ENCODE data around the gene PAOX. TPM values are rescaled to one million over a fixed set of nuclear protein-coding genes. Genes with fewer than 3 reads are reported as not detected.
A peak's percentile ranks its signal among the peaks of the same experiment; 100 is the strongest.

The PAOX gene
- total and polyA plus RNA-seq, 9 of the 15 experiments (the other 6 are each of a cell fraction or from before 2014, with no cell fraction given), result 0.80 to 6.4 (median 2.6) TPM

DNA sequence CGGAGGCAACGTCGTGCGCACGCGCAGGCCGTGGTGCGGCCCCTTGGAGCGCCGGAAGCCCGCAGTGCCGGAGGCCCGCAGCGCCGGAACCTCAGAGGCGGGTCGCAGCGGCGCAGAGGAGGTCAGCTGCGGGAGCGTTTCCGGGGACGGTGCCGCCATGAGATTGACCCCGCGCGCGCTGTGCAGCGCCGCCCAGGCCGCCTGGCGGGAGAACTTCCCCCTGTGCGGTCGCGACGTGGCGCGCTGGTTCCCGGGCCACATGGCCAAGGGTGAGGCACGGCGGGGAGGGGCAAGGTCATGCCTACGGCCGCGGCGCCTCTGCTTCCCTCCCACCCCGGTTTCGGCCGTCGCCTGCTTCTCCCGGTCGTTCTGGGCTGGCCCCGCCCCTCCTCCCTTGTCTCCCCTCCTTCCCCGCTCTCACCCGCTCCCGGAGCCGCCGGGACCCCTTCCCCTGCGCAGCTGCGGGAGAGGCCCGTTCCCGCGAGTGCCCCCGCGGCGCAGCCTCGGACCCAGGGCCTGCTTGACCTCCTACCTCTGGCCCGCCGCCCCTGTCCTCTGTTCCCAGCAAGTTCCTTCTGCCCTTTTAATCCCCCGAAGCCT is 15.1 kb downstream of the PAOX start, which contains the start of gene MTG1:
Gene MTG1 (plus strand): TSS at position 94 of the 600 bp plus-strand sequence. CDS start 64 bp downstream, at position 158.
- Histone ChIP-seq H2AFZ (ENCODE audit: low read depth, low read length) (peak within 1 kb of the TSS; percentile 63), H3K9me3 (replicated peaks; ENCODE audit: control insufficient read depth, insufficient read depth, low read depth, low read length) (no peaks in the 10 kb centered on the region), H3K4me1 (replicated peaks in 1 of 2; ENCODE audit: control insufficient read depth in 2 of 2, insufficient read depth in 2 of 2, low read length in 2 of 2) (peaks cover 17 to 57% of the 10 kb centered on the region in 2 experiments), H3K4me2 (ENCODE audit: insufficient read depth, low read length) (peak within 1 kb of the TSS; percentile 87), H3K27me3 (ENCODE audit: control insufficient read depth in 2 of 2, insufficient read depth in 2 of 2, low read length in 2 of 2) (no peaks in the 10 kb centered on the region), H3K79me2 (ENCODE audit: control insufficient read depth, insufficient read depth, low read length) (peaks cover 20% of the 10 kb centered on the region), H4K20me1 (replicated peaks; ENCODE audit: control insufficient read depth, insufficient read depth, low read length) (no peaks in the 10 kb centered on the region), H3K9me1 (ENCODE audit: control insufficient read depth, insufficient read depth, low read length) (no peaks in the 10 kb centered on the region), H3K36me3 (ENCODE audit: control insufficient read depth, insufficient read depth, low read length) (peaks cover 28% of the 10 kb centered on the region; the same call in 1 of the 3 replicates), H3K27ac (ENCODE audit: extremely low read depth, low read depth, low read length) (peak within 1 kb of the TSS; percentile 98), H3K4me3 (peak within 1 kb of the TSS; percentile 66), H3K9ac (ENCODE audit: insufficient read depth in 1 of 2, low read depth in 2 of 2, low read length in 2 of 2) (peak within 1 kb of the TSS; percentile 90 to 99)
- ATAC-seq (peak; percentile 93), FAIRE-seq (no peak), DNase-seq (ENCODE audit: extremely low read depth in 1 of 4, low spot score in 3 of 4) (peak; percentile 90 to 96 (median 92))
- ChIA-PET CTCF (ENCODE audit: low intra/inter-chr PET ratio) (no interaction called here), POLR2A (no interaction called here)
- no TSS peak for BruUV-seq (replicated peaks)
- WGBS (ENCODE audit: insufficient coverage, low coverage, missing lambda C conversion rate), result under 1% methylated on average over 10 of the region's 69 CpGs
- in situ Hi-C loops (cut with MboI), result no loop called here
- intact Hi-C loops (cut with micrococcal nuclease), result loop anchor here (5.0 to 10.0 kb wide), 2 partner anchors 37 to 69 kb away; partner anchors contain the start of gene FUOM
- no peak for TF ChIP-seq U2AF2 (optimal IDR thresholded peaks at IDR 0.05; ENCODE audit: low read depth, low read length)
- no peak for TF ChIP-seq FOXM1 (IDR thresholded peaks at IDR 0.05; ENCODE audit: low read depth)
- peak; percentile 87 for TF ChIP-seq FOXM1 (CRISPR knock-in tag; IDR thresholded peaks at IDR 0.05; ENCODE audit: low read depth)
- TF ChIP-seq U2AF1 (optimal IDR thresholded peaks at IDR 0.05; ENCODE audit: low read depth, low read length), result peak; percentile 75
- TF ChIP-seq GABPA (tag; conservative IDR thresholded peaks at IDR 0.05; ENCODE audit: low read depth), result peak; percentile 99
- TF ChIP-seq, protein P1, sequence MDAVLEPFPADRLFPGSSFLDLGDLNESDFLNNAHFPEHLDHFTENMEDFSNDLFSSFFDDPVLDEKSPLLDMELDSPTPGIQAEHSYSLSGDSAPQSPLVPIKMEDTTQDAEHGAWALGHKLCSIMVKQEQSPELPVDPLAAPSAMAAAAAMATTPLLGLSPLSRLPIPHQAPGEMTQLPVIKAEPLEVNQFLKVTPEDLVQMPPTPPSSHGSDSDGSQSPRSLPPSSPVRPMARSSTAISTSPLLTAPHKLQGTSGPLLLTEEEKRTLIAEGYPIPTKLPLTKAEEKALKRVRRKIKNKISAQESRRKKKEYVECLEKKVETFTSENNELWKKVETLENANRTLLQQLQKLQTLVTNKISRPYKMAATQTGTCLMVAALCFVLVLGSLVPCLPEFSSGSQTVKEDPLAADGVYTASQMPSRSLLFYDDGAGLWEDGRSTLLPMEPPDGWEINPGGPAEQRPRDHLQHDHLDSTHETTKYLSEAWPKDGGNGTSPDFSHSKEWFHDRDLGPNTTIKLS (IDR thresholded peaks at IDR 0.05; ENCODE audit: borderline replicate concordance, low read depth), result peak; percentile 99
- TF ChIP-seq, protein P2, sequence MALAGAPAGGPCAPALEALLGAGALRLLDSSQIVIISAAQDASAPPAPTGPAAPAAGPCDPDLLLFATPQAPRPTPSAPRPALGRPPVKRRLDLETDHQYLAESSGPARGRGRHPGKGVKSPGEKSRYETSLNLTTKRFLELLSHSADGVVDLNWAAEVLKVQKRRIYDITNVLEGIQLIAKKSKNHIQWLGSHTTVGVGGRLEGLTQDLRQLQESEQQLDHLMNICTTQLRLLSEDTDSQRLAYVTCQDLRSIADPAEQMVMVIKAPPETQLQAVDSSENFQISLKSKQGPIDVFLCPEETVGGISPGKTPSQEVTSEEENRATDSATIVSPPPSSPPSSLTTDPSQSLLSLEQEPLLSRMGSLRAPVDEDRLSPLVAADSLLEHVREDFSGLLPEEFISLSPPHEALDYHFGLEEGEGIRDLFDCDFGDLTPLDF (CRISPR knock-in tag; IDR thresholded peaks at IDR 0.05), result peak; percentile 93
- TF ChIP-seq, protein P3, sequence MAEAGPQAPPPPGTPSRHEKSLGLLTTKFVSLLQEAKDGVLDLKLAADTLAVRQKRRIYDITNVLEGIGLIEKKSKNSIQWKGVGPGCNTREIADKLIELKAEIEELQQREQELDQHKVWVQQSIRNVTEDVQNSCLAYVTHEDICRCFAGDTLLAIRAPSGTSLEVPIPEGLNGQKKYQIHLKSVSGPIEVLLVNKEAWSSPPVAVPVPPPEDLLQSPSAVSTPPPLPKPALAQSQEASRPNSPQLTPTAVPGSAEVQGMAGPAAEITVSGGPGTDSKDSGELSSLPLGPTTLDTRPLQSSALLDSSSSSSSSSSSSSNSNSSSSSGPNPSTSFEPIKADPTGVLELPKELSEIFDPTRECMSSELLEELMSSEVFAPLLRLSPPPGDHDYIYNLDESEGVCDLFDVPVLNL (CRISPR knock-in tag; IDR thresholded peaks at IDR 0.05; ENCODE audit: low read depth), result peak; percentile 60; the same call in 1 of the 2 replicates
- TF ChIP-seq FIP1L1 (IDR thresholded peaks at IDR 0.05; ENCODE audit: low read depth, low read length, poor library complexity, severe bottlenecking), result peak; percentile 86
- peak; percentile 56 for TF ChIP-seq ZEB2 (IDR thresholded peaks at IDR 0.05)
- TF ChIP-seq, protein P4, sequence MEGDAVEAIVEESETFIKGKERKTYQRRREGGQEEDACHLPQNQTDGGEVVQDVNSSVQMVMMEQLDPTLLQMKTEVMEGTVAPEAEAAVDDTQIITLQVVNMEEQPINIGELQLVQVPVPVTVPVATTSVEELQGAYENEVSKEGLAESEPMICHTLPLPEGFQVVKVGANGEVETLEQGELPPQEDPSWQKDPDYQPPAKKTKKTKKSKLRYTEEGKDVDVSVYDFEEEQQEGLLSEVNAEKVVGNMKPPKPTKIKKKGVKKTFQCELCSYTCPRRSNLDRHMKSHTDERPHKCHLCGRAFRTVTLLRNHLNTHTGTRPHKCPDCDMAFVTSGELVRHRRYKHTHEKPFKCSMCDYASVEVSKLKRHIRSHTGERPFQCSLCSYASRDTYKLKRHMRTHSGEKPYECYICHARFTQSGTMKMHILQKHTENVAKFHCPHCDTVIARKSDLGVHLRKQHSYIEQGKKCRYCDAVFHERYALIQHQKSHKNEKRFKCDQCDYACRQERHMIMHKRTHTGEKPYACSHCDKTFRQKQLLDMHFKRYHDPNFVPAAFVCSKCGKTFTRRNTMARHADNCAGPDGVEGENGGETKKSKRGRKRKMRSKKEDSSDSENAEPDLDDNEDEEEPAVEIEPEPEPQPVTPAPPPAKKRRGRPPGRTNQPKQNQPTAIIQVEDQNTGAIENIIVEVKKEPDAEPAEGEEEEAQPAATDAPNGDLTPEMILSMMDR (IDR thresholded peaks at IDR 0.05 in 2 of 3, conservative IDR thresholded peaks at IDR 0.05 in 1 of 3; ENCODE audit: insufficient read depth in 2 of 3, low read depth in 1 of 3, low read length in 3 of 3), result peak in 2 of 3 experiments; percentile 35 to 42; a peak in 3 of 6 replicates
- no peak for TF ChIP-seq TAF15 (IDR thresholded peaks at IDR 0.05; ENCODE audit: low read depth, low read length)
- no peak for TF ChIP-seq TSC22D4 (tag; IDR thresholded peaks at IDR 0.05)
- TF ChIP-seq, protein P5, sequence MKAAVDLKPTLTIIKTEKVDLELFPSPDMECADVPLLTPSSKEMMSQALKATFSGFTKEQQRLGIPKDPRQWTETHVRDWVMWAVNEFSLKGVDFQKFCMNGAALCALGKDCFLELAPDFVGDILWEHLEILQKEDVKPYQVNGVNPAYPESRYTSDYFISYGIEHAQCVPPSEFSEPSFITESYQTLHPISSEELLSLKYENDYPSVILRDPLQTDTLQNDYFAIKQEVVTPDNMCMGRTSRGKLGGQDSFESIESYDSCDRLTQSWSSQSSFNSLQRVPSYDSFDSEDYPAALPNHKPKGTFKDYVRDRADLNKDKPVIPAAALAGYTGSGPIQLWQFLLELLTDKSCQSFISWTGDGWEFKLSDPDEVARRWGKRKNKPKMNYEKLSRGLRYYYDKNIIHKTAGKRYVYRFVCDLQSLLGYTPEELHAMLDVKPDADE (conservative IDR thresholded peaks at IDR 0.05; ENCODE audit: control insufficient read depth, low read depth, low read length), result peak; percentile 91

Data from K562 (cell line).